Parathyroid adenoma (tissue), 2 donors: ENCODE measurements around the gene CENPC.

Experiments used
- H2AFZ ChIP-seq: fragments of 300-600 bp; sonication (generic); one replicate; pipeline ENCODE4 v1.7.0; 2017; ENCODE audit warnings: antibody characterized with exemption, mild to moderate bottlenecking
- H3K27ac ChIP-seq: fragments of 300-600 bp; sonication (generic); one replicate; pipeline ENCODE4 v1.7.0; 2017
- H3K27me3 ChIP-seq: fragments of 300-600 bp; sonication (generic); one replicate; pipeline ENCODE4 v1.7.0; 2017; ENCODE audit warnings: low read length; ENCODE audit not compliant: control insufficient read depth, insufficient read depth
- H3K36me3 ChIP-seq: fragments of 300-600 bp; sonication (generic); one replicate; pipeline ENCODE4 v1.7.0; 2017; ENCODE audit warnings: low read length; ENCODE audit not compliant: control insufficient read depth, insufficient read depth
- H3K4me1 ChIP-seq: fragments of 300-600 bp; sonication (generic); one replicate; pipeline ENCODE4 v1.7.0; 2017; ENCODE audit warnings: control low read depth
- H3K4me2 ChIP-seq: fragments of 300-600 bp; sonication (generic); one replicate; pipeline ENCODE4 v1.7.0; 2017; ENCODE audit warnings: low read length
- H3K4me3 ChIP-seq: fragments of 300-600 bp; sonication (generic); one replicate; pipeline ENCODE4 v1.7.0; 2017; ENCODE audit warnings: low read depth, low read length
- H3K79me2 ChIP-seq: fragments of 300-600 bp; sonication (generic); one replicate; pipeline ENCODE4 v1.7.0; 2017; ENCODE audit warnings: control low read depth
- H3K9ac ChIP-seq: fragments of 300-600 bp; sonication (generic); one replicate; pipeline ENCODE4 v1.7.0; 2017; ENCODE audit warnings: mild to moderate bottlenecking
- H3K9me3 ChIP-seq: fragments of 300-600 bp; sonication (generic); one replicate; pipeline ENCODE4 v1.7.0; 2017; ENCODE audit warnings: low read length; ENCODE audit not compliant: control insufficient read depth
- TF ChIP-seq, protein P1 (sequence below): fragments of 300-600 bp; sonication (generic); IDR thresholded peaks from one replicate; pipeline ENCODE4 v1.7.0; 2017; ENCODE audit warnings: antibody characterized with exemption, mild to moderate bottlenecking
- donor health status: primary hyperparathyroidism.

Gene CENPC

DNA sequence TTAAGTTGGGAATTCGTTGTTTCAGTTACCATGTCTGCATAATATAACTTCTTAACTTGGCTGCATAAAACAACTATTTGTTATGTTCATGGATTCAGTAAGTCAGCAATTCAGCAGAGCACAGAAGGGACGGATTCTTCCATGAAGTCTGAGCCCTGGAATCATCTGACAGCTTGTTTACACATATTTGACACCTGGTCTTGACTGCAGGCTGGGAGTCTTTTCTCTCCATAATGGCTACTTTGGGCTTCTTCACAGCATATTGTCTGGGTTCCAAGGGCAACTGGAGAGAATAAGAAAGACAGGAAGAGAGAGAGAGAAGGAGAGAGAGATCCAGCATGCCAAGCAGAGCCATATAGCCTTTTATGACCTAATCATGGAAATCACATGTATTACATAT lies 23.1 kb downstream of the CENPC start:
- Histone ChIP-seq H3K27me3 (no peaks in the 10 kb centered on the region), H3K27ac (no peak overlapping the region), H3K36me3 (no peaks in the 10 kb centered on the region), H2AFZ (no peak overlapping the region), H3K4me2 (no peak overlapping the region), H3K9ac (no peak overlapping the region), H3K4me1 (peaks cover 3% of the 10 kb centered on the region), H3K79me2 (no peaks in the 10 kb centered on the region), H3K4me3 (no peak overlapping the region), H3K9me3 (no peaks in the 10 kb centered on the region)
- TF ChIP-seq, protein P1, sequence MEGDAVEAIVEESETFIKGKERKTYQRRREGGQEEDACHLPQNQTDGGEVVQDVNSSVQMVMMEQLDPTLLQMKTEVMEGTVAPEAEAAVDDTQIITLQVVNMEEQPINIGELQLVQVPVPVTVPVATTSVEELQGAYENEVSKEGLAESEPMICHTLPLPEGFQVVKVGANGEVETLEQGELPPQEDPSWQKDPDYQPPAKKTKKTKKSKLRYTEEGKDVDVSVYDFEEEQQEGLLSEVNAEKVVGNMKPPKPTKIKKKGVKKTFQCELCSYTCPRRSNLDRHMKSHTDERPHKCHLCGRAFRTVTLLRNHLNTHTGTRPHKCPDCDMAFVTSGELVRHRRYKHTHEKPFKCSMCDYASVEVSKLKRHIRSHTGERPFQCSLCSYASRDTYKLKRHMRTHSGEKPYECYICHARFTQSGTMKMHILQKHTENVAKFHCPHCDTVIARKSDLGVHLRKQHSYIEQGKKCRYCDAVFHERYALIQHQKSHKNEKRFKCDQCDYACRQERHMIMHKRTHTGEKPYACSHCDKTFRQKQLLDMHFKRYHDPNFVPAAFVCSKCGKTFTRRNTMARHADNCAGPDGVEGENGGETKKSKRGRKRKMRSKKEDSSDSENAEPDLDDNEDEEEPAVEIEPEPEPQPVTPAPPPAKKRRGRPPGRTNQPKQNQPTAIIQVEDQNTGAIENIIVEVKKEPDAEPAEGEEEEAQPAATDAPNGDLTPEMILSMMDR = no peak

DNA sequence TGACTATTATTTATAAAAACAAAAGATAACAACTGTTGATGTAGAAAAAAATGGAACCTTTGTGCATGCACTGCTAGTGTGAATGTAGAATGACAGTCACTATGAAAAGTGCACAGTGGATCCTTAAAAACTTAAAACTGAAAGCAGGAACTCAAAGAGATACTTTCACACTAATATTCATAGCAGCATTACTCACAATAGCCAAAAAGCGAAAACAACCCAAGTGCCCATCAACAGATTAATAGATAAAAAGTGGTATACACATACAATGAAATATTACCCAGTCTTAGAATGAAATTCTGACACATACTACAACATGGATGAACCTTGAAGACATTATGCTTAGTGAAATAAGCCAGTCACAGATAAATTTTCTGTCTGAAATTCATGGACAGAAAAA lies 23.8 kb downstream of the CENPC start:
- Histone ChIP-seq H3K4me2 (no peak overlapping the region), H3K9me3 (no peaks in the 10 kb centered on the region), H3K79me2 (no peaks in the 10 kb centered on the region), H3K27me3 (no peaks in the 10 kb centered on the region), H2AFZ (no peak overlapping the region), H3K4me3 (no peak overlapping the region), H3K4me1 (peaks cover 3% of the 10 kb centered on the region), H3K36me3 (no peaks in the 10 kb centered on the region), H3K27ac (no peak overlapping the region), H3K9ac (no peak overlapping the region)
- TF ChIP-seq, protein P1 = no peak

DNA sequence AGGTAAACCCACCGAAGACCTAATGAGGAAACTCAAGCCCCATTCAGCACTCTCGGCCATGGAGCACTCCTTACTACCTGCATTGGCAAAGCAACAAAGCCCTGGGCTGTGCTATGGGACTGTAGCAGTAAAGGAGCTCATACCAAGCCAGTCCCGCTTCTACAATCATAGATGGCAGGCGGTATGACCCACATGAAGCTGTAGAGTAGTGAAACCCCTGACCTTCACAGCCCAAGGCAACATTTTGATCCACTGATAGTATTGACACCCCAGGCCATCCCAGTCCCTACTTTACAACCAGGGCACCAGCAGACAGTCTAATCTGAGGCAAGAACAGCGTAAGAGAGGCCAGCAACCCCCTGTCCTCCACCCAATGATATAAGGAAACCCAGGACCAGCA lies 25.2 kb downstream of the CENPC start:
- H3K9me3 ChIP-seq = no peaks in the 10 kb centered on the region
- no peak overlapping the region for H3K27ac ChIP-seq
- H3K9ac ChIP-seq = no peak overlapping the region
- H3K4me1 ChIP-seq = peaks cover 3% of the 10 kb centered on the region
- TF ChIP-seq, protein P1 = no peak
- no peak overlapping the region for H3K4me3 ChIP-seq
- no peak overlapping the region for H3K4me2 ChIP-seq
- H3K27me3 ChIP-seq = no peaks in the 10 kb centered on the region
- H3K36me3 ChIP-seq = no peaks in the 10 kb centered on the region
- no peak overlapping the region for H2AFZ ChIP-seq
- H3K79me2 ChIP-seq = no peaks in the 10 kb centered on the region

DNA sequence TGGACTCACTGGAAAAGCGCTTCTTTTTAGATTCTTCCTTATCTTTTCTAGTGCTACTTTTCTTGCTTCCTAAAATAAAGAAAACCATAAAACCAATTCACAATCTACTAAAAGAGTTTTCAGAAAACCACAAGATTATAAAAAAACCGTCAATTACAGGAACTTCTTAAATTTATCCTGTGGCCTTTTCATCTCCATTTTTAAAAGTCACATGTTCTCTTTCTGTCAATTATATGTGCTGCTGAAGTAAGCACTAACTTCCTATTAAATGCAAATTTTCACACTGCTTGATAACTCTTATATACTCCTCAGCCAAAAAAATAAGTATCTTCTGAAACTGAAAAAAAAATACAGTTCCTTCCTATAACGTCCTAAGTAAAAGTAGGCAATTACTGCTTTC lies 32.8 kb downstream of the CENPC start:
- H3K4me1 ChIP-seq = no peaks in the 10 kb centered on the region
- no peak overlapping the region for H3K4me3 ChIP-seq
- no peak overlapping the region for H3K4me2 ChIP-seq
- no peaks in the 10 kb centered on the region for H3K27me3 ChIP-seq
- H3K9ac ChIP-seq = no peak overlapping the region
- H2AFZ ChIP-seq = no peak overlapping the region
- H3K79me2 ChIP-seq = no peaks in the 10 kb centered on the region
- H3K36me3 ChIP-seq = no peaks in the 10 kb centered on the region
- TF ChIP-seq, protein P1 = no peak
- no peaks in the 10 kb centered on the region for H3K9me3 ChIP-seq
- no peak overlapping the region for H3K27ac ChIP-seq

DNA sequence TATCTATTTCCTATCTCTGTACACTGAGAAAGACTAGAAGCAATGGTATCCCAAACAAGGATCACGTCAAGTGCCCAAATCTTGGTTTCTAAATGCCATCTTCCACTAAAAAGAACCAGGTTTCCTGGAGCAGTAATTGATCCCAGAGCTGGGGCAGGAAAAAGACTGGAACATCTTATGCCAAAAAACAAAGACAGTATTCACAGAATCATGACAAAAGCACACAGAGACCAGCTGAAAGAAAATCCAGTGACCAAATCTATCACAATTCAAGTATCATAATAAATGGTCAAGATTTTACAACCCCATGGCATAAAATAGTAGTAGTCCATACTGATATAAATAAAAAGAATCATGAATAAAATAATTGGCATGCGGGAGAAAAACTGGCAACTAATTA lies 44.9 kb downstream of the CENPC start:
- TF ChIP-seq, protein P1 = no peak
- H3K4me2 ChIP-seq = no peak overlapping the region
- no peak overlapping the region for H3K27ac ChIP-seq
- no peaks in the 10 kb centered on the region for H3K4me1 ChIP-seq
- no peak overlapping the region for H3K9ac ChIP-seq
- H2AFZ ChIP-seq = no peak overlapping the region
- H3K36me3 ChIP-seq = no peaks in the 10 kb centered on the region
- no peaks in the 10 kb centered on the region for H3K79me2 ChIP-seq
- no peaks in the 10 kb centered on the region for H3K27me3 ChIP-seq
- H3K9me3 ChIP-seq = no peaks in the 10 kb centered on the region
- no peak overlapping the region for H3K4me3 ChIP-seq
